Endothelial cell of umbilical vein (primary cell): ENCODE measurements around the gene KANSL1.
"Not testable (repeated sequence)": the region's sequence is repeated elsewhere in the genome, so short reads cannot be mapped to it uniquely, and the experiment has no call there.

Experiments
- CTCF ChIP-seq, 2 donors: IDR thresholded peaks; 1 replicate in 1 of 2; 2 replicates in 1 of 2; pipeline ENCODE4 v1.5.1; 2011; ENCODE audit warnings: low read length in 2 of 2, mild to moderate bottlenecking in 2 of 2, moderate library complexity in 2 of 2, control low read depth in 1 of 2, inconsistent platforms in 1 of 2, low read depth in 1 of 2; ENCODE audit not compliant: insufficient read depth in 1 of 2; ENCODE audit errors: extremely low read depth in 1 of 2
- EZH2 ChIP-seq: IDR thresholded peaks from 2 replicates; pipeline ENCODE4 v1.6.1; 2012; ENCODE audit warnings: borderline replicate concordance, low read depth, mild to moderate bottlenecking, moderate library complexity, low read length, inconsistent platforms; ENCODE audit not compliant: severe bottlenecking
- GATA2 ChIP-seq: IDR thresholded peaks from 2 replicates; pipeline ENCODE4 v1.7.0; 2011; ENCODE audit warnings: low read depth, mild to moderate bottlenecking, moderate library complexity, mixed read lengths, low read length; ENCODE audit not compliant: insufficient read length, insufficient read depth
- JUN ChIP-seq: IDR thresholded peaks from 2 replicates; pipeline ENCODE4 v1.6.1; 2011; ENCODE audit warnings: borderline replicate concordance, low read depth; ENCODE audit not compliant: insufficient read length, insufficient read depth
- POLR2A ChIP-seq: IDR thresholded peaks from 2 replicates; pipeline ENCODE4 v1.6.1; 2012; ENCODE audit warnings: low read depth, mild to moderate bottlenecking, control low read depth, low read length
- POLR2AphosphoS5 ChIP-seq: IDR thresholded peaks from 2 replicates; pipeline ENCODE4 v1.6.1; 2012; ENCODE audit warnings: low read depth, mild to moderate bottlenecking, control low read depth, low read length, moderate library complexity; ENCODE audit not compliant: insufficient read depth

GRCh38 chr17:46102806-46103205 lies 90.4 kb downstream of the KANSL1 start:
- TF ChIP-seq EZH2; GATA2; CTCF (IDR thresholded peaks at IDR 0.05; ENCODE audit: extremely low read depth in 1 of 2, insufficient read depth in 1 of 2, low read depth in 1 of 2, low read length in 2 of 2); JUN; POLR2A; POLR2AphosphoS5: not testable (repeated sequence)
